ENCODE results near the gene ZAP70. TPM values are rescaled to one million over a fixed set of nuclear protein-coding genes. Genes with fewer than 3 reads are reported as not detected.

Gene ZAP70
- total RNA-seq, 1 donor from 2014 or later, result 1.1 TPM

- Mint-ChIP-seq H3K27ac (ENCODE audit: unreplicated experiment) (no peak overlapping the region), H3K36me3 (ENCODE audit: unreplicated experiment) (no peaks in the 10 kb centered on the region), H3K9me3 (ENCODE audit: unreplicated experiment) (no peaks in the 10 kb centered on the region), H3K27me3 (ENCODE audit: unreplicated experiment) (peaks cover 7% of the 10 kb centered on the region), H3K4me3 (ENCODE audit: unreplicated experiment) (no peak overlapping the region), H3K4me1 (ENCODE audit: unreplicated experiment) (no peaks in the 10 kb centered on the region)
- no peak for TF ChIP-seq CTCF (IDR thresholded peaks at IDR 0.05)
- no peak for DNase-seq (ENCODE audit: extremely low spot score, unreplicated experiment)
Observed at GRCh38 chr2:97717613-97717995, 4.2 kb downstream of the ZAP70 start.

GRCh38 chr2:97718051-97718882, 4.9 kb downstream of the ZAP70 start:
- no peak overlapping the region for H3K4me3 Mint-ChIP-seq (ENCODE audit: unreplicated experiment)
- DNase-seq (ENCODE audit: extremely low spot score, unreplicated experiment), result no peak
- peaks cover 7% of the 10 kb centered on the region for H3K27me3 Mint-ChIP-seq (ENCODE audit: unreplicated experiment)
- H3K27ac Mint-ChIP-seq (ENCODE audit: unreplicated experiment), result no peak overlapping the region
- no peak for TF ChIP-seq CTCF (IDR thresholded peaks at IDR 0.05)
- H3K36me3 Mint-ChIP-seq (ENCODE audit: unreplicated experiment), result no peaks in the 10 kb centered on the region
- H3K9me3 Mint-ChIP-seq (ENCODE audit: unreplicated experiment), result no peaks in the 10 kb centered on the region
- H3K4me1 Mint-ChIP-seq (ENCODE audit: unreplicated experiment), result no peaks in the 10 kb centered on the region

GRCh38 chr2:97718942-97719341, 5.6 kb downstream of the ZAP70 start:
- no peak overlapping the region for H3K4me3 Mint-ChIP-seq (ENCODE audit: unreplicated experiment)
- no peak overlapping the region for H3K27ac Mint-ChIP-seq (ENCODE audit: unreplicated experiment)
- no peaks in the 10 kb centered on the region for H3K4me1 Mint-ChIP-seq (ENCODE audit: unreplicated experiment)
- H3K27me3 Mint-ChIP-seq (ENCODE audit: unreplicated experiment), result peaks cover 7% of the 10 kb centered on the region
- no peak for DNase-seq (ENCODE audit: extremely low spot score, unreplicated experiment)
- no peak for TF ChIP-seq CTCF (IDR thresholded peaks at IDR 0.05)
- no peaks in the 10 kb centered on the region for H3K9me3 Mint-ChIP-seq (ENCODE audit: unreplicated experiment)
- no peaks in the 10 kb centered on the region for H3K36me3 Mint-ChIP-seq (ENCODE audit: unreplicated experiment)

GRCh38 chr2:97719362-97720155, 6.2 kb downstream of the ZAP70 start:
- H3K27me3 Mint-ChIP-seq (ENCODE audit: unreplicated experiment), result peaks cover 7% of the 10 kb centered on the region
- no peak overlapping the region for H3K27ac Mint-ChIP-seq (ENCODE audit: unreplicated experiment)
- H3K4me1 Mint-ChIP-seq (ENCODE audit: unreplicated experiment), result no peaks in the 10 kb centered on the region

More at GRCh38 chr2:97719362-97720155, 6.2 kb downstream of the ZAP70 start:
- no peak overlapping the region for H3K4me3 Mint-ChIP-seq (ENCODE audit: unreplicated experiment)
- no peaks in the 10 kb centered on the region for H3K9me3 Mint-ChIP-seq (ENCODE audit: unreplicated experiment)
- TF ChIP-seq CTCF (IDR thresholded peaks at IDR 0.05), result no peak
- no peaks in the 10 kb centered on the region for H3K36me3 Mint-ChIP-seq (ENCODE audit: unreplicated experiment)
- no peak for DNase-seq (ENCODE audit: extremely low spot score, unreplicated experiment)

Data from osteocyte (in vitro differentiated cells).